ENCODE data around the gene NANS. TPM values are rescaled to one million over a fixed set of nuclear protein-coding genes. Genes with fewer than 3 reads are reported as not detected.

NANS gene
- polyA plus RNA-seq, 1 donor (not counting 4 experiments of a cell fraction or from before 2014, with no cell fraction given) = 63.1 TPM

- dilution Hi-C loops (cut with MboI; ENCODE audit: extremely low pct_ligation_motif_present, low sequenced_read_pairs) = no loop called here
Measured at GRCh38 chr9:98011122-98011521, 45.4 kb upstream of the NANS start.

GRCh38 chr9:98016137-98016680 lies 40.3 kb upstream of the NANS start:
- no peak for DNase-seq (ENCODE audit: low read depth, low spot score)
- H3K9ac ChIP-seq (ENCODE audit: control insufficient read depth, extremely low read depth, insufficient read depth, low read length) = no peak overlapping the region
- no peaks in the 10 kb centered on the region for H3K27me3 ChIP-seq (ENCODE audit: control insufficient read depth, extremely low read depth, insufficient read depth, low read length)
- H3K4me2 ChIP-seq (ENCODE audit: control insufficient read depth, extremely low read depth, insufficient read depth, low read depth, low read length) = no peak overlapping the region
- H3K27ac ChIP-seq (ENCODE audit: control insufficient read depth, insufficient read depth, low read length) = no peak overlapping the region
- H2AFZ ChIP-seq (ENCODE audit: control insufficient read depth, low read length) = no peak overlapping the region
- H3K4me3 ChIP-seq (ENCODE audit: control insufficient read depth in 2 of 3, extremely low read depth in 1 of 3, insufficient read depth in 2 of 3, low read depth in 1 of 3, low read length in 3 of 3) = no peak overlapping the region
- no peaks in the 10 kb centered on the region for H3K9me3 ChIP-seq (ENCODE audit: control insufficient read depth, low read depth, low read length)
- peaks cover 21 to 28% of the 10 kb centered on the region in 2 experiments for H3K36me3 ChIP-seq (ENCODE audit: control insufficient read depth in 2 of 2, extremely low read depth in 1 of 2, insufficient read depth in 2 of 2, low read length in 2 of 2)
- no peaks in the 10 kb centered on the region for H4K20me1 ChIP-seq (ENCODE audit: control insufficient read depth, extremely low read depth, insufficient read depth, low read length)
- dilution Hi-C loops (cut with MboI; ENCODE audit: extremely low pct_ligation_motif_present, low sequenced_read_pairs) = no loop called here
- H3K79me2 ChIP-seq (ENCODE audit: control insufficient read depth, insufficient read depth, low read length) = peaks cover under 1% of the 10 kb centered on the region
- no peak for FAIRE-seq
- TF ChIP-seq EZH2 (IDR thresholded peaks at IDR 0.05; ENCODE audit: low read length) = no peak
- no peak for TF ChIP-seq CTCF (optimal IDR thresholded peaks at IDR 0.05 in 1 of 3, IDR thresholded peaks at IDR 0.05 in 1 of 3, conservative IDR thresholded peaks at IDR 0.05 in 1 of 3; ENCODE audit: extremely low read depth in 1 of 3, insufficient read depth in 2 of 3, low read length in 3 of 3)
- H3K9me1 ChIP-seq (ENCODE audit: control insufficient read depth, extremely low read depth, insufficient read depth, low read length) = no peaks in the 10 kb centered on the region
- no peaks in the 10 kb centered on the region for H3K4me1 ChIP-seq (ENCODE audit: control insufficient read depth, extremely low read depth, insufficient read depth, low read length)

More at GRCh38 chr9:98011122-98011521, 45.4 kb upstream of the NANS start:
- Histone ChIP-seq H3K9ac (ENCODE audit: control insufficient read depth, extremely low read depth, insufficient read depth, low read length) (no peak overlapping the region), H3K4me2 (ENCODE audit: control insufficient read depth, extremely low read depth, insufficient read depth, low read depth, low read length) (no peak overlapping the region), H3K9me3 (ENCODE audit: control insufficient read depth, low read depth, low read length) (no peaks in the 10 kb centered on the region), H3K27ac (ENCODE audit: control insufficient read depth, insufficient read depth, low read length) (no peak overlapping the region), H3K4me3 (ENCODE audit: control insufficient read depth in 2 of 3, extremely low read depth in 1 of 3, insufficient read depth in 2 of 3, low read depth in 1 of 3, low read length in 3 of 3) (no peak overlapping the region), H3K36me3 (ENCODE audit: control insufficient read depth in 2 of 2, extremely low read depth in 1 of 2, insufficient read depth in 2 of 2, low read length in 2 of 2) (peaks cover 35 to 37% of the 10 kb centered on the region in 2 experiments), H3K9me1 (ENCODE audit: control insufficient read depth, extremely low read depth, insufficient read depth, low read length) (no peaks in the 10 kb centered on the region), H2AFZ (ENCODE audit: control insufficient read depth, low read length) (no peak overlapping the region), H3K4me1 (ENCODE audit: control insufficient read depth, extremely low read depth, insufficient read depth, low read length) (no peaks in the 10 kb centered on the region), H3K79me2 (ENCODE audit: control insufficient read depth, insufficient read depth, low read length) (peaks cover 19% of the 10 kb centered on the region), H3K27me3 (ENCODE audit: control insufficient read depth, extremely low read depth, insufficient read depth, low read length) (no peaks in the 10 kb centered on the region), H4K20me1 (ENCODE audit: control insufficient read depth, extremely low read depth, insufficient read depth, low read length) (peaks cover 3% of the 10 kb centered on the region)
- TF ChIP-seq EZH2 (IDR thresholded peaks at IDR 0.05; ENCODE audit: low read length) (no peak), CTCF (optimal IDR thresholded peaks at IDR 0.05 in 1 of 3, IDR thresholded peaks at IDR 0.05 in 1 of 3, conservative IDR thresholded peaks at IDR 0.05 in 1 of 3; ENCODE audit: extremely low read depth in 1 of 3, insufficient read depth in 2 of 3, low read length in 3 of 3) (no peak)
- no peak for FAIRE-seq
- DNase-seq (ENCODE audit: low read depth, low spot score) = no peak
